HepG2 (cell line): ENCODE results near the gene DGKB. TPM values are rescaled to one million over a fixed set of nuclear protein-coding genes. Genes with fewer than 3 reads are reported as not detected.

Experiments
- ATAC-seq: fragments of 200-7000 bp; cut with Tn5 transposase; 3 replicates; pipeline ENCODE4 v1.9.1; 2020; ENCODE audit warnings: mild to moderate bottlenecking, moderate library complexity
- BruUV-seq: library from RNA; stranded (reverse); fragments of 400-500 nt; replicated peaks from 2 replicates; lab custom pipeline; 2021; lab: Mats Ljungman, UMichigan
- CTCF ChIA-PET: fragments of 300-600 bp; formaldehyde crosslinking; extraction: SDS; loops from one replicate; lab custom pipeline; 2021; ENCODE audit warnings: low total read pairs, inconsistent platforms, low intra/inter-chr PET ratio; lab: Yijun Ruan, JAX
- POLR2A ChIA-PET: fragments of 350-600 bp; sonication (Branson Sonifier 250); formaldehyde crosslinking; loops from one replicate; lab custom pipeline; 2020; ENCODE audit warnings: antibody characterized with exemption, inconsistent platforms; lab: Yijun Ruan, JAX
- DNase-seq: peaks from one replicate; pipeline ENCODE4 v3.0.0-alpha.2; 2015; ENCODE audit warnings: low spot score
- FAIRE-seq: peaks from 3 replicates; lab custom pipeline; 2011; peaks lifted over from hg19 to GRCh38; lab: Jason Lieb, UNC
- H2AFZ ChIP-seq: one replicate; pipeline ENCODE4 v1.6.1; 2011; ENCODE audit warnings: low read length, inconsistent platforms
- H3K27ac ChIP-seq: fragments of 300-600 bp; 3 replicates; pipeline ENCODE4 v1.8.0; 2011; ENCODE audit warnings: mixed run types, mild to moderate bottlenecking, mixed read lengths, low read length, inconsistent platforms; ENCODE audit not compliant: insufficient read depth; ENCODE audit errors: extremely low read length
- H3K27me3 ChIP-seq, 2 experiments: fragments of 200-600 bp in 1 of 2; 2 replicates in 1 of 2; 3 replicates in 1 of 2; pipeline versions ENCODE4 v1.6.0 to v1.8.0; 2011; ENCODE audit warnings: low read length in 2 of 2, mild to moderate bottlenecking in 2 of 2, moderate library complexity in 2 of 2, inconsistent platforms in 1 of 2; ENCODE audit not compliant: insufficient read depth in 2 of 2, control insufficient read depth in 1 of 2
- H3K36me3 ChIP-seq, 2 experiments: fragments of 200-600 bp in 1 of 2; replicated peaks in 1 of 2; 2 replicates in 1 of 2; 3 replicates in 1 of 2; pipeline versions ENCODE4 v1.5.1 to v1.8.0; 2011; ENCODE audit warnings: low read length in 2 of 2, inconsistent platforms in 1 of 2; ENCODE audit not compliant: insufficient read depth in 2 of 2, control insufficient read depth in 1 of 2
- H3K4me1 ChIP-seq: 2 replicates; pipeline ENCODE4 v1.5.1; 2012; ENCODE audit warnings: low read length, inconsistent platforms; ENCODE audit not compliant: insufficient read depth
- H3K4me2 ChIP-seq: 2 replicates; pipeline ENCODE4 v1.6.0; 2011; ENCODE audit warnings: low read depth, low read length, inconsistent platforms
- H3K4me3 ChIP-seq, 3 experiments: fragments of 200-600 bp in 1 of 3; sonication (generic), shearing (Covaris generic) in 1 of 3; replicated peaks in 1 of 3; 2 replicates each; pipeline ENCODE4 v1.5.1; 2011 to 2016; ENCODE audit warnings: low read length in 3 of 3, inconsistent platforms in 2 of 3, low read depth in 2 of 3, mild to moderate bottlenecking in 2 of 3, control low read depth in 1 of 3, mixed read lengths in 1 of 3; ENCODE audit not compliant: insufficient read depth in 1 of 3
- H3K79me2 ChIP-seq: one replicate; pipeline ENCODE4 v1.6.1; 2011; ENCODE audit warnings: low read length, inconsistent platforms; ENCODE audit not compliant: insufficient read depth
- H3K9ac ChIP-seq: 2 replicates; pipeline ENCODE4 v1.6.0; 2011; ENCODE audit warnings: mild to moderate bottlenecking, low read depth, low read length, inconsistent platforms; ENCODE audit not compliant: insufficient read depth
- H3K9me3 ChIP-seq: 2 replicates; pipeline ENCODE4 v1.5.1; 2012; ENCODE audit warnings: mild to moderate bottlenecking, low read length
- H4K20me1 ChIP-seq: 2 replicates; pipeline ENCODE4 v1.6.0; 2011; ENCODE audit warnings: inconsistent platforms, mild to moderate bottlenecking, low read length, moderate library complexity; ENCODE audit not compliant: insufficient read depth
- ARNT2 ChIP-seq: sonication (generic); formaldehyde crosslinking; IDR thresholded peaks from 2 replicates; pipeline ENCODE4 v1.8.0; 2022; ENCODE audit warnings: mild to moderate bottlenecking, low read depth, missing genetic modification reagents, moderate library complexity
- BATF2 ChIP-seq: sonication (generic); formaldehyde crosslinking; IDR thresholded peaks from 2 replicates; pipeline ENCODE4 v1.8.0; 2022; ENCODE audit warnings: mild to moderate bottlenecking, missing genetic modification reagents, moderate library complexity
- GABPA ChIP-seq, 2 experiments: IDR thresholded peaks; 2 replicates each; pipeline ENCODE4 v1.6.1; 2011 to 2016; ENCODE audit warnings: low read depth in 2 of 2, low read length in 1 of 2, missing biosample characterization in 1 of 2, missing genetic modification characterization in 1 of 2
- GABPB1 ChIP-seq: IDR thresholded peaks from 2 replicates; pipeline ENCODE4 v1.6.1; 2016; ENCODE audit warnings: mild to moderate bottlenecking, missing genetic modification reagents, moderate library complexity, missing compliant biosample characterization
- HMGXB4 ChIP-seq, 2 experiments: sonication (generic) in 1 of 2; formaldehyde crosslinking in 1 of 2; IDR thresholded peaks; 2 replicates each; pipeline versions ENCODE4 v1.4.0 to v1.6.1; 2018 to 2020; ENCODE audit warnings: missing genetic modification reagents in 2 of 2, borderline replicate concordance in 1 of 2, low read depth in 1 of 2, mild to moderate bottlenecking in 1 of 2, missing biosample characterization in 1 of 2
- NCOA1 ChIP-seq: sonication (generic); formaldehyde crosslinking; IDR thresholded peaks from 2 replicates; pipeline ENCODE4 v1.9.0; 2021; ENCODE audit warnings: missing genetic modification reagents
- ONECUT2 ChIP-seq: sonication (generic); formaldehyde crosslinking; IDR thresholded peaks from 2 replicates; pipeline ENCODE4 v1.4.0; 2020; ENCODE audit warnings: missing genetic modification reagents
- PHF8 ChIP-seq: sonication (generic); formaldehyde crosslinking; IDR thresholded peaks from 2 replicates; pipeline ENCODE4 v1.5.0; 2020; ENCODE audit warnings: missing genetic modification reagents
- REPIN1 ChIP-seq: sonication (generic); formaldehyde crosslinking; IDR thresholded peaks from 2 replicates; pipeline ENCODE4 v1.8.0; 2022; ENCODE audit warnings: missing genetic modification reagents, low read depth, mild to moderate bottlenecking, borderline replicate concordance
- SAP130 ChIP-seq: IDR thresholded peaks from 2 replicates; pipeline ENCODE4 v1.6.1; 2016; ENCODE audit warnings: low read depth
- SUZ12 ChIP-seq: fragments of 150-350 bp; IDR thresholded peaks from 2 replicates; pipeline ENCODE4 v1.6.1; 2014; ENCODE audit warnings: low read depth, low read length
- YEATS4 ChIP-seq: sonication (generic); formaldehyde crosslinking; IDR thresholded peaks from 2 replicates; pipeline ENCODE4 v1.4.0; 2020; ENCODE audit warnings: missing genetic modification reagents, borderline replicate concordance
- ZNF101 ChIP-seq: sonication (generic); formaldehyde crosslinking; IDR thresholded peaks from 2 replicates; pipeline ENCODE4 v1.4.0; 2020; ENCODE audit warnings: mild to moderate bottlenecking, low read depth, missing genetic modification reagents, borderline replicate concordance
- ZNF33B ChIP-seq: sonication (generic); formaldehyde crosslinking; IDR thresholded peaks from 2 replicates; pipeline ENCODE4 v1.5.1; 2020; ENCODE audit warnings: mild to moderate bottlenecking, missing genetic modification reagents
- ZNF737 ChIP-seq: sonication (generic); formaldehyde crosslinking; IDR thresholded peaks from 2 replicates; pipeline ENCODE4 v1.5.0; 2020; ENCODE audit warnings: missing genetic modification reagents, mild to moderate bottlenecking, borderline replicate concordance
- ZNF770 ChIP-seq: sonication (generic); formaldehyde crosslinking; IDR thresholded peaks from 2 replicates; pipeline ENCODE4 v1.5.0; 2020; ENCODE audit warnings: mild to moderate bottlenecking, missing genetic modification reagents
- ZNF83 ChIP-seq: sonication (generic); formaldehyde crosslinking; IDR thresholded peaks from 2 replicates; pipeline ENCODE4 v1.4.0; 2020; ENCODE audit warnings: missing genetic modification reagents, mild to moderate bottlenecking, borderline replicate concordance
- WGBS: methylation state at CpG from one replicate; pipeline ENCODE4 v1.1.6; 2017; ENCODE audit warnings: low lambda C conversion rate; 5-methylcytosine and 5-hydroxymethylcytosine counted together
- in situ Hi-C: cut with HindIII; loops from 2 replicates; pipeline ENCODE4 v1.10.0; 2017; ENCODE audit warnings: low pct_unique_long_range_greater_than_20kb; ENCODE audit not compliant: extremely low pct_ligation_motif_present
- intact Hi-C: fragments of 100-400 bp; cut with micrococcal nuclease; formaldehyde crosslinking; loops from one replicate; pipeline ENCODE4 v1.10.0; 2022; ENCODE audit not compliant: unreplicated experiment
- polyA plus RNA-seq, 8 experiments: library from polyadenylated mRNA; depleted of rRNA in 3 of 8; stranded (reverse) in 7 of 8; unstranded in 1 of 8; fragments of >200 nt; fragmentation: Illumina TruSeq in 4 of 8; extraction: Trizol in 4 of 8; gene quantifications; 2 replicates each; pipeline versions ENCODE4 v1.2.1 to v1.2.3, GENCODE V29; 2011 to 2016; ENCODE audit warnings: low read depth in 4 of 8, missing spikeins in 1 of 8, mixed read lengths in 1 of 8; ENCODE audit not compliant: insufficient read depth in 1 of 8
- total RNA-seq, 5 experiments: library from RNA; depleted of rRNA; stranded (reverse); fragments of >200 nt; fragmentation: Illumina TruSeq; extraction: Trizol; gene quantifications; 2 replicates each; pipeline ENCODE4 v1.2.3, GENCODE V29; 2016; ENCODE audit warnings: low read depth in 1 of 5
- TF ChIP-seq, protein P1 (sequence below): sonication (generic); formaldehyde crosslinking; IDR thresholded peaks from 2 replicates; pipeline ENCODE4 v1.9.0; 2022; ENCODE audit warnings: low read depth, missing genetic modification reagents

The DGKB gene
- total and polyA plus RNA-seq, 2 of the 13 experiments (the other 11 are each of a cell fraction or from before 2014, with no cell fraction given), result not detected

GRCh38 chr7:14414274-14414986 lies 488.1 kb downstream of the DGKB start:
- H3K79me2 ChIP-seq, result no peaks in the 10 kb centered on the region
- WGBS, result 2% methylated on average over 3 of the region's 3 CpGs
- FAIRE-seq, result no peak
- peaks cover 57% of the 10 kb centered on the region for H3K9me3 ChIP-seq
- no peak overlapping the region for H3K4me2 ChIP-seq
- DNase-seq, result no peak
- no peaks in the 10 kb centered on the region for H3K4me1 ChIP-seq
- no peak overlapping the region for H2AFZ ChIP-seq
- no peaks in the 10 kb centered on the region for H3K36me3 ChIP-seq
- no peaks in the 10 kb centered on the region for H3K27me3 ChIP-seq
- intact Hi-C loops, result no loop called here
- no peak overlapping the region for H3K4me3 ChIP-seq
- no peaks in the 10 kb centered on the region for H4K20me1 ChIP-seq
- ChIA-PET CTCF (no interaction called here), POLR2A (no interaction called here)
- in situ Hi-C loops, result no loop called here
- H3K9ac ChIP-seq, result no peak overlapping the region
- no peak for ATAC-seq
- H3K27ac ChIP-seq, result no peak overlapping the region
- BruUV-seq, result no TSS peak
- no peak for TF ChIP-seq PHF8 (CRISPR knock-in tag)
- no peak for TF ChIP-seq ZNF101 (CRISPR knock-in tag)
- TF ChIP-seq REPIN1 (CRISPR knock-in tag), result no peak
- no peak for TF ChIP-seq ZNF33B
- no peak for TF ChIP-seq NCOA1 (CRISPR knock-in tag)
- no peak for TF ChIP-seq ZNF83 (CRISPR knock-in tag)
- no peak for TF ChIP-seq SAP130 (CRISPR knock-in tag)
- TF ChIP-seq ZNF770 (CRISPR knock-in tag), result no peak
- no peak for TF ChIP-seq ZNF737 (CRISPR knock-in tag)
- TF ChIP-seq BATF2 (CRISPR knock-in tag), result no peak
- no peak for TF ChIP-seq YEATS4 (CRISPR knock-in tag)
- TF ChIP-seq SUZ12, result no peak
- TF ChIP-seq GABPA (IDR thresholded peaks at IDR 0.05; ENCODE audit: low read depth, low read length), result no peak
- no peak for TF ChIP-seq GABPA (CRISPR knock-in tag; IDR thresholded peaks at IDR 0.05; ENCODE audit: low read depth)
- TF ChIP-seq HMGXB4 (CRISPR knock-in tag; IDR thresholded peaks at IDR 0.05; ENCODE audit: borderline replicate concordance in 1 of 2, low read depth in 1 of 2), result no peak
- TF ChIP-seq ARNT2 (CRISPR knock-in tag), result no peak
- no peak for TF ChIP-seq ONECUT2 (CRISPR knock-in tag)
- TF ChIP-seq, protein P1, sequence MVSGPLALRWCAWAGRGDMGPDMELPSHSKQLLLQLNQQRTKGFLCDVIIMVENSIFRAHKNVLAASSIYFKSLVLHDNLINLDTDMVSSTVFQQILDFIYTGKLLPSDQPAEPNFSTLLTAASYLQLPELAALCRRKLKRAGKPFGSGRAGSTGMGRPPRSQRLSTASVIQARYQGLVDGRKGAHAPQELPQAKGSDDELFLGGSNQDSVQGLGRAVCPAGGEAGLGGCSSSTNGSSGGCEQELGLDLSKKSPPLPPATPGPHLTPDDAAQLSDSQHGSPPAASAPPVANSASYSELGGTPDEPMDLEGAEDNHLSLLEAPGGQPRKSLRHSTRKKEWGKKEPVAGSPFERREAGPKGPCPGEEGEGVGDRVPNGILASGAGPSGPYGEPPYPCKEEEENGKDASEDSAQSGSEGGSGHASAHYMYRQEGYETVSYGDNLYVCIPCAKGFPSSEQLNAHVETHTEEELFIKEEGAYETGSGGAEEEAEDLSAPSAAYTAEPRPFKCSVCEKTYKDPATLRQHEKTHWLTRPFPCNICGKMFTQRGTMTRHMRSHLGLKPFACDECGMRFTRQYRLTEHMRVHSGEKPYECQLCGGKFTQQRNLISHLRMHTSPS (CRISPR knock-in tag), result no peak
- no peak for TF ChIP-seq GABPB1 (CRISPR knock-in tag)
